ENCODE data around the gene PLA2R1. TPM values are rescaled to one million over a fixed set of nuclear protein-coding genes. Genes with fewer than 3 reads are reported as not detected.

PLA2R1 gene
- polyA plus RNA-seq, 1 donor: 1.9 TPM

- DNase-seq (ENCODE audit: low read depth): no peak
Measured at GRCh38 chr2:159933727-159934049, 128.7 kb downstream of the PLA2R1 start.

- no peak for DNase-seq (ENCODE audit: low read depth)
Measured at GRCh38 chr2:159933040-159933726, 129.2 kb downstream of the PLA2R1 start.

- DNase-seq (ENCODE audit: low read depth): no peak
Measured at GRCh38 chr2:159926695-159927094, 135.7 kb downstream of the PLA2R1 start.

- no peak for DNase-seq (ENCODE audit: low read depth)
Measured at GRCh38 chr2:159925975-159926374, 136.4 kb downstream of the PLA2R1 start.

- no peak for DNase-seq (ENCODE audit: low read depth)
Measured at GRCh38 chr2:159922563-159922962, 139.9 kb downstream of the PLA2R1 start.

- no peak for DNase-seq (ENCODE audit: low read depth)
Measured at GRCh38 chr2:159921752-159922404, 140.5 kb downstream of the PLA2R1 start.

GRCh38 chr2:159916511-159916910, 145.9 kb downstream of the PLA2R1 start:
- no peak for DNase-seq (ENCODE audit: low read depth)

- no peak for DNase-seq (ENCODE audit: low read depth)
Measured at GRCh38 chr2:159913900-159914299, 148.5 kb downstream of the PLA2R1 start.

GRCh38 chr2:159912580-159912979, 149.8 kb downstream of the PLA2R1 start:
- no peak for DNase-seq (ENCODE audit: low read depth)

GRCh38 chr2:159910951-159911350, 151.5 kb downstream of the PLA2R1 start:
- DNase-seq (ENCODE audit: low read depth): no peak

- no peak for DNase-seq (ENCODE audit: low read depth)
Measured at GRCh38 chr2:159908623-159909022, 153.8 kb downstream of the PLA2R1 start.

- no peak for DNase-seq (ENCODE audit: low read depth)
Measured at GRCh38 chr2:159907909-159908308, 154.5 kb downstream of the PLA2R1 start.

- no peak for DNase-seq (ENCODE audit: low read depth)
Measured at GRCh38 chr2:159905926-159906714, 156.3 kb downstream of the PLA2R1 start.

GRCh38 chr2:159904959-159905305, 157.5 kb downstream of the PLA2R1 start:
- DNase-seq (ENCODE audit: low read depth): no peak

- DNase-seq (ENCODE audit: low read depth): no peak
Measured at GRCh38 chr2:159904127-159904958, 158.1 kb downstream of the PLA2R1 start, which contains the start of gene LY75. Gene LY75, minus strand, starts transcription at chr2:159904756.

GRCh38 chr2:159903443-159904126, 158.8 kb downstream of the PLA2R1 start:
- no peak for DNase-seq (ENCODE audit: low read depth)

- DNase-seq (ENCODE audit: low read depth): no peak
Measured at GRCh38 chr2:159902722-159903121, 159.7 kb downstream of the PLA2R1 start.

- DNase-seq (ENCODE audit: low read depth): no peak
Measured at GRCh38 chr2:159900343-159900742, 162.1 kb downstream of the PLA2R1 start.

GRCh38 chr2:159898441-159898840, 164.0 kb downstream of the PLA2R1 start:
- no peak for DNase-seq (ENCODE audit: low read depth)

GRCh38 chr2:159897720-159898119, 164.7 kb downstream of the PLA2R1 start:
- no peak for DNase-seq (ENCODE audit: low read depth)

GRCh38 chr2:159897081-159897480, 165.3 kb downstream of the PLA2R1 start:
- DNase-seq (ENCODE audit: low read depth): no peak

Data from forelimb muscle (tissue), 1 donor.